ENCODE results near the gene CLSTN2. TPM values are rescaled to one million over a fixed set of nuclear protein-coding genes. Genes with fewer than 3 reads are reported as not detected.

Gene CLSTN2
- total RNA-seq, 1 donor from 2014 or later = 0.74 TPM

DNA sequence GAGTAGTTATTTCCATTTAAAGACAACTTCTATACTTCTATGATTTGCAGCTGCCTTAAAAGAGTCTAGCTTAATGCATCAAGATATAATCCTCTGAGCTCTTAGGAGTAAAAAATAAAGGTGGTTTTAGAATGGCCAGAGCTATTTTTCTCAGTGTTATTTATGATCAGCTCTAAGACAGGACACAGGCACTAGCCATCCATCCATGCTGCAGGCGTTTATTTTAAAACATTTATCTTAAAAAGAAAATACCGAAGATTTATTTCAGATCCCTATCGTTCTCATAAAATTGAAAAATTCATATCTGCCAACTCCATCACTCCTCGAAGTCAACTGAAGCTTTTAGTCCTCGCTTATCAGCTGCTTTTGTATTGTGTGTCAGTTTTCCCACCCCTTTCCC is 243.5 kb downstream of the CLSTN2 start:
- no peaks in the 10 kb centered on the region for H3K27me3 Mint-ChIP-seq (ENCODE audit: unreplicated experiment)
- H3K27ac Mint-ChIP-seq (ENCODE audit: unreplicated experiment) = no peak overlapping the region
- no peaks in the 10 kb centered on the region for H3K4me1 Mint-ChIP-seq (ENCODE audit: unreplicated experiment)
- no peak overlapping the region for H3K4me3 Mint-ChIP-seq (ENCODE audit: unreplicated experiment)
- H3K9me3 Mint-ChIP-seq (ENCODE audit: unreplicated experiment) = no peaks in the 10 kb centered on the region
- H3K36me3 Mint-ChIP-seq (ENCODE audit: low read depth, unreplicated experiment) = no peaks in the 10 kb centered on the region
- DNase-seq (ENCODE audit: low spot score) = no peak
- TF ChIP-seq, protein P1, sequence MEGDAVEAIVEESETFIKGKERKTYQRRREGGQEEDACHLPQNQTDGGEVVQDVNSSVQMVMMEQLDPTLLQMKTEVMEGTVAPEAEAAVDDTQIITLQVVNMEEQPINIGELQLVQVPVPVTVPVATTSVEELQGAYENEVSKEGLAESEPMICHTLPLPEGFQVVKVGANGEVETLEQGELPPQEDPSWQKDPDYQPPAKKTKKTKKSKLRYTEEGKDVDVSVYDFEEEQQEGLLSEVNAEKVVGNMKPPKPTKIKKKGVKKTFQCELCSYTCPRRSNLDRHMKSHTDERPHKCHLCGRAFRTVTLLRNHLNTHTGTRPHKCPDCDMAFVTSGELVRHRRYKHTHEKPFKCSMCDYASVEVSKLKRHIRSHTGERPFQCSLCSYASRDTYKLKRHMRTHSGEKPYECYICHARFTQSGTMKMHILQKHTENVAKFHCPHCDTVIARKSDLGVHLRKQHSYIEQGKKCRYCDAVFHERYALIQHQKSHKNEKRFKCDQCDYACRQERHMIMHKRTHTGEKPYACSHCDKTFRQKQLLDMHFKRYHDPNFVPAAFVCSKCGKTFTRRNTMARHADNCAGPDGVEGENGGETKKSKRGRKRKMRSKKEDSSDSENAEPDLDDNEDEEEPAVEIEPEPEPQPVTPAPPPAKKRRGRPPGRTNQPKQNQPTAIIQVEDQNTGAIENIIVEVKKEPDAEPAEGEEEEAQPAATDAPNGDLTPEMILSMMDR (IDR thresholded peaks at IDR 0.05; ENCODE audit: unreplicated experiment) = no peak

- DNase-seq (ENCODE audit: low spot score) = no peak
- Mint-ChIP-seq H3K9me3 (ENCODE audit: unreplicated experiment) (no peaks in the 10 kb centered on the region), H3K4me1 (ENCODE audit: unreplicated experiment) (no peaks in the 10 kb centered on the region), H3K27ac (ENCODE audit: unreplicated experiment) (no peak overlapping the region), H3K27me3 (ENCODE audit: unreplicated experiment) (no peaks in the 10 kb centered on the region), H3K36me3 (ENCODE audit: low read depth, unreplicated experiment) (no peaks in the 10 kb centered on the region), H3K4me3 (ENCODE audit: unreplicated experiment) (no peak overlapping the region)
- TF ChIP-seq, protein P1 (IDR thresholded peaks at IDR 0.05; ENCODE audit: unreplicated experiment) = no peak
These were observed 245.6 kb downstream of the CLSTN2 start for GRCh38 chr3:140180603-140181002.

DNA sequence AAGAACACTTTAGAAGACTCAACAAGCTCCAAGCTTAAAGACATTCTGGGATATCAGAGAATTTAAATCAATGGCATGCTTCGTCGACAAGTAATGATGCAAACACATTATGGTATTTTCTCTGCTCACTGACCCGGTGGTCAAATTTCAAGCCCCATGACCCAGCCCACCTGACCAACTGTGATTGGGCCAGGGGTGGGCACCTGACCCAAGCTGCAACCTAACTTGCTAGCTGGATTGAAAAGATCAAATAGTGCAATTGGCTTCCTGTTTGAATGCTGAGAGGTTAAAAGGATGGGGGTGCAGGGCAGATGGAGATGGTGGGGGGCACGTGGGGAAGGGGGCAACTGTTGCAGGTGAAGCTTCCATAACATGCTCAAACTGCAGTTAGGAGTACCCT is 250.4 kb downstream of the CLSTN2 start:
- H3K27me3 Mint-ChIP-seq (ENCODE audit: unreplicated experiment) = peaks cover 2% of the 10 kb centered on the region
- no peaks in the 10 kb centered on the region for H3K9me3 Mint-ChIP-seq (ENCODE audit: unreplicated experiment)
- H3K36me3 Mint-ChIP-seq (ENCODE audit: low read depth, unreplicated experiment) = no peaks in the 10 kb centered on the region
- no peak overlapping the region for H3K27ac Mint-ChIP-seq (ENCODE audit: unreplicated experiment)
- DNase-seq (ENCODE audit: low spot score) = no peak
- H3K4me1 Mint-ChIP-seq (ENCODE audit: unreplicated experiment) = no peaks in the 10 kb centered on the region
- TF ChIP-seq, protein P1 (IDR thresholded peaks at IDR 0.05; ENCODE audit: unreplicated experiment) = no peak
- H3K4me3 Mint-ChIP-seq (ENCODE audit: unreplicated experiment) = no peak overlapping the region

- H3K9me3 Mint-ChIP-seq (ENCODE audit: unreplicated experiment) = no peaks in the 10 kb centered on the region
- DNase-seq (ENCODE audit: low spot score) = no peak
These were observed 251.5 kb downstream of the CLSTN2 start for GRCh38 chr3:140186421-140186920.

GRCh38 chr3:140187028-140187427 is 252.0 kb downstream of the CLSTN2 start:
- Mint-ChIP-seq H3K36me3 (ENCODE audit: low read depth, unreplicated experiment) (no peaks in the 10 kb centered on the region), H3K4me1 (ENCODE audit: unreplicated experiment) (no peaks in the 10 kb centered on the region), H3K9me3 (ENCODE audit: unreplicated experiment) (no peaks in the 10 kb centered on the region), H3K27me3 (ENCODE audit: unreplicated experiment) (peaks cover 2% of the 10 kb centered on the region), H3K27ac (ENCODE audit: unreplicated experiment) (no peak overlapping the region), H3K4me3 (ENCODE audit: unreplicated experiment) (no peak overlapping the region)
- DNase-seq (ENCODE audit: low spot score) = no peak
- TF ChIP-seq, protein P1 (IDR thresholded peaks at IDR 0.05; ENCODE audit: unreplicated experiment) = no peak

More at GRCh38 chr3:140186421-140186920, 251.5 kb downstream of the CLSTN2 start:
- Mint-ChIP-seq H3K4me1 (ENCODE audit: unreplicated experiment) (no peaks in the 10 kb centered on the region), H3K4me3 (ENCODE audit: unreplicated experiment) (no peak overlapping the region), H3K27ac (ENCODE audit: unreplicated experiment) (no peak overlapping the region), H3K36me3 (ENCODE audit: low read depth, unreplicated experiment) (no peaks in the 10 kb centered on the region), H3K27me3 (ENCODE audit: unreplicated experiment) (peaks cover 2% of the 10 kb centered on the region)
- TF ChIP-seq, protein P1 (IDR thresholded peaks at IDR 0.05; ENCODE audit: unreplicated experiment) = no peak
